SK-N-SH (cell line): ENCODE measurements around the gene COL23A1. TPM values are rescaled to one million over a fixed set of nuclear protein-coding genes. Genes with fewer than 3 reads are reported as not detected.

Experiments
- CTCF ChIA-PET: fragments of 300-600, 350-600 bp; formaldehyde crosslinking; extraction: SDS; loops from one replicate; lab custom pipeline; 2021; lab: Yijun Ruan, JAX
- POLR2A ChIA-PET: fragments of 350-600 bp; sonication (Branson Sonifier 250); formaldehyde crosslinking; extraction: SDS; loops from one replicate; lab custom pipeline; 2020; ENCODE audit warnings: antibody characterized with exemption, inconsistent platforms; lab: Yijun Ruan, JAX
- DNase-seq: peaks from one replicate; pipeline ENCODE4 v3.0.0; 2012
- H2AFZ ChIP-seq: fragments of 200-600 bp; sonication (generic); 2 replicates; pipeline ENCODE4 v1.8.1; 2016; ENCODE audit warnings: antibody characterized with exemption, mild to moderate bottlenecking, low read depth
- H3F3A ChIP-seq: fragments of 200-600 bp; sonication (generic); replicated peaks from 2 replicates; pipeline ENCODE3; 2016; ENCODE audit warnings: antibody characterized with exemption, mild to moderate bottlenecking; ENCODE audit not compliant: insufficient read depth
- H3K27ac ChIP-seq, 2 experiments: fragments of 200-500 bp in 1 of 2; fragments of 200-600 bp in 1 of 2; sonication (Bioruptor generic) in 1 of 2; sonication (generic), shearing (Covaris generic) in 1 of 2; 2 replicates each; pipeline versions ENCODE4 v1.5.1 to v1.6.1; 2014 to 2016; ENCODE audit warnings: low read depth in 2 of 2, inconsistent platforms in 1 of 2, low read length in 1 of 2, mild to moderate bottlenecking in 1 of 2, mixed read lengths in 1 of 2
- H3K27me3 ChIP-seq: fragments of 200-600 bp; sonication (generic), shearing (Covaris generic); 2 replicates; pipeline ENCODE4 v1.6.1; 2016; ENCODE audit warnings: mixed run types; ENCODE audit not compliant: insufficient read depth
- H3K36me3 ChIP-seq, 2 experiments: fragments of 200-500 bp in 1 of 2; fragments of 200-600 bp in 1 of 2; sonication (Bioruptor generic) in 1 of 2; sonication (generic) in 1 of 2; replicated peaks in 1 of 2; 2 replicates each; pipeline versions ENCODE3 to v1.5.1; 2014 to 2016; ENCODE audit warnings: low read length in 1 of 2, mild to moderate bottlenecking in 1 of 2; ENCODE audit not compliant: insufficient read depth in 2 of 2, control insufficient read depth in 1 of 2
- H3K4me1 ChIP-seq, 2 experiments: fragments of 200-500 bp in 1 of 2; fragments of 200-600 bp in 1 of 2; sonication (Bioruptor generic) in 1 of 2; sonication (generic), shearing (Covaris generic) in 1 of 2; 2 replicates each; pipeline versions ENCODE4 v1.5.1 to v1.6.1; 2014 to 2016; ENCODE audit warnings: low read depth in 1 of 2, low read length in 1 of 2, mixed run types in 1 of 2; ENCODE audit not compliant: insufficient read depth in 2 of 2, control insufficient read depth in 1 of 2
- H3K4me2 ChIP-seq: fragments of 200-600 bp; sonication (generic), shearing (Covaris generic); 2 replicates; pipeline ENCODE4 v1.6.1; 2017; ENCODE audit warnings: mixed run types
- H3K4me3 ChIP-seq, 2 experiments: fragments of 200-500 bp in 1 of 2; fragments of 200-600 bp in 1 of 2; sonication (Bioruptor generic) in 1 of 2; sonication (generic), shearing (Covaris generic) in 1 of 2; 2 replicates each; pipeline versions ENCODE4 v1.5.1 to v1.8.1; 2014 to 2016; ENCODE audit warnings: low read depth in 2 of 2, inconsistent platforms in 1 of 2, low read length in 1 of 2, mild to moderate bottlenecking in 1 of 2, mixed read lengths in 1 of 2, moderate library complexity in 1 of 2
- H3K79me2 ChIP-seq: fragments of 200-600 bp; sonication (generic); 2 replicates; pipeline ENCODE4 v1.8.1; 2017; ENCODE audit warnings: mild to moderate bottlenecking; ENCODE audit not compliant: insufficient read depth
- H3K9ac ChIP-seq: fragments of 200-600 bp; sonication (generic); 2 replicates; pipeline ENCODE4 v1.6.1; 2017; ENCODE audit warnings: mixed run types
- H3K9me2 ChIP-seq: fragments of 200-600 bp; sonication (generic); 2 replicates; pipeline ENCODE4 v1.6.1; 2017; ENCODE audit warnings: mixed run types
- H3K9me3 ChIP-seq: fragments of 200-600 bp; sonication (generic); 2 replicates; pipeline ENCODE4 v1.6.1; 2017; ENCODE audit warnings: mixed run types, mild to moderate bottlenecking, moderate library complexity
- H4K20me1 ChIP-seq: fragments of 200-600 bp; sonication (generic); 2 replicates; pipeline ENCODE4 v1.6.1; 2017; ENCODE audit warnings: mild to moderate bottlenecking, mixed run types; ENCODE audit not compliant: insufficient read depth
- CHD2 ChIP-seq: fragments of 150-350 bp; IDR thresholded peaks from 2 replicates; pipeline ENCODE4 v1.6.1; 2018; ENCODE audit warnings: low read length; ENCODE audit not compliant: partially characterized antibody
- EP300 ChIP-seq, 2 experiments: IDR thresholded peaks; 2 replicates each; pipeline versions ENCODE4 v1.4.0 to v1.6.1; 2012; ENCODE audit warnings: borderline replicate concordance in 1 of 2, low read depth in 1 of 2, low read length in 1 of 2
- FOSL2 ChIP-seq: IDR thresholded peaks from 2 replicates; pipeline ENCODE4 v1.4.0; 2012; ENCODE audit warnings: low read depth, mild to moderate bottlenecking, moderate library complexity, borderline replicate concordance
- FOXJ3 ChIP-seq: sonication (generic); formaldehyde crosslinking; IDR thresholded peaks from 2 replicates; pipeline ENCODE4 v1.5.1; 2020; ENCODE audit warnings: mild to moderate bottlenecking, missing genetic modification reagents
- FOXM1 ChIP-seq: IDR thresholded peaks from 2 replicates; pipeline ENCODE4 v1.4.0; 2012; ENCODE audit warnings: low read depth, mild to moderate bottlenecking
- GABPA ChIP-seq: IDR thresholded peaks from 2 replicates; pipeline ENCODE4 v1.4.0; 2012; ENCODE audit warnings: low read depth, mild to moderate bottlenecking
- GATA2 ChIP-seq: sonication (generic); formaldehyde crosslinking; IDR thresholded peaks from 2 replicates; pipeline ENCODE4 v1.5.0; 2020; ENCODE audit warnings: mild to moderate bottlenecking, missing genetic modification reagents
- MEF2A ChIP-seq: IDR thresholded peaks from 2 replicates; pipeline ENCODE4 v1.4.0; 2012; ENCODE audit warnings: low read depth, borderline replicate concordance
- NFIC ChIP-seq: IDR thresholded peaks from 2 replicates; pipeline ENCODE4 v1.4.0; 2012; ENCODE audit warnings: borderline replicate concordance
- POLR2AphosphoS5 ChIP-seq: IDR thresholded peaks from 2 replicates; pipeline ENCODE4 v1.6.1; 2012; ENCODE audit warnings: low read depth, low read length
- RAD21 ChIP-seq: IDR thresholded peaks from 2 replicates; pipeline ENCODE4 v1.6.1; 2012; ENCODE audit warnings: mild to moderate bottlenecking, low read length
- RXRA ChIP-seq: IDR thresholded peaks from 2 replicates; pipeline ENCODE4 v1.4.0; 2012; ENCODE audit warnings: low read depth, mild to moderate bottlenecking, borderline replicate concordance
- SIN3A ChIP-seq: IDR thresholded peaks from 2 replicates; pipeline ENCODE4 v1.6.1; 2012; ENCODE audit warnings: low read depth, mild to moderate bottlenecking, low read length, moderate library complexity, borderline replicate concordance
- TCF12 ChIP-seq: IDR thresholded peaks from 2 replicates; pipeline ENCODE4 v1.4.0; 2012
- TEAD4 ChIP-seq: IDR thresholded peaks from 2 replicates; pipeline ENCODE4 v1.4.0; 2012; ENCODE audit warnings: mild to moderate bottlenecking, borderline replicate concordance; ENCODE audit not compliant: insufficient read depth
- YY1 ChIP-seq: IDR thresholded peaks from 2 replicates; pipeline ENCODE4 v1.4.0; 2012; ENCODE audit warnings: low read depth, mild to moderate bottlenecking
- WGBS: methylation state at CpG from one replicate; pipeline ENCODE4 v1.1.6; 2017; ENCODE audit warnings: low lambda C conversion rate; 5-methylcytosine and 5-hydroxymethylcytosine counted together
- polyA plus RNA-seq, 3 experiments: library from polyadenylated mRNA; depleted of rRNA; stranded (reverse); fragments of >200 nt; gene quantifications; 2 replicates each; pipeline ENCODE4 v1.2.3, GENCODE V29; 2012
- TF ChIP-seq, protein P1 (sequence below): fragments of 200-600 bp; sonication (generic); IDR thresholded peaks from 2 replicates; pipeline ENCODE4 v1.6.1; 2017; ENCODE audit warnings: antibody characterized with exemption, mild to moderate bottlenecking, moderate library complexity
- TF ChIP-seq, protein P2 (sequence below): IDR thresholded peaks from 2 replicates; pipeline ENCODE4; 2012
- TF ChIP-seq, protein P3 (sequence below): IDR thresholded peaks from 2 replicates; pipeline ENCODE4 v1.4.0; 2012; ENCODE audit warnings: low read depth, borderline replicate concordance
- TF ChIP-seq, protein P4 (sequence below): IDR thresholded peaks from 2 replicates; pipeline ENCODE4 v1.4.0; 2012; ENCODE audit warnings: low read depth, borderline replicate concordance

COL23A1 gene
- polyA plus RNA-seq, 1 of the 3 experiments (the other 2 are of a cell fraction) = 0.10 TPM

DNA sequence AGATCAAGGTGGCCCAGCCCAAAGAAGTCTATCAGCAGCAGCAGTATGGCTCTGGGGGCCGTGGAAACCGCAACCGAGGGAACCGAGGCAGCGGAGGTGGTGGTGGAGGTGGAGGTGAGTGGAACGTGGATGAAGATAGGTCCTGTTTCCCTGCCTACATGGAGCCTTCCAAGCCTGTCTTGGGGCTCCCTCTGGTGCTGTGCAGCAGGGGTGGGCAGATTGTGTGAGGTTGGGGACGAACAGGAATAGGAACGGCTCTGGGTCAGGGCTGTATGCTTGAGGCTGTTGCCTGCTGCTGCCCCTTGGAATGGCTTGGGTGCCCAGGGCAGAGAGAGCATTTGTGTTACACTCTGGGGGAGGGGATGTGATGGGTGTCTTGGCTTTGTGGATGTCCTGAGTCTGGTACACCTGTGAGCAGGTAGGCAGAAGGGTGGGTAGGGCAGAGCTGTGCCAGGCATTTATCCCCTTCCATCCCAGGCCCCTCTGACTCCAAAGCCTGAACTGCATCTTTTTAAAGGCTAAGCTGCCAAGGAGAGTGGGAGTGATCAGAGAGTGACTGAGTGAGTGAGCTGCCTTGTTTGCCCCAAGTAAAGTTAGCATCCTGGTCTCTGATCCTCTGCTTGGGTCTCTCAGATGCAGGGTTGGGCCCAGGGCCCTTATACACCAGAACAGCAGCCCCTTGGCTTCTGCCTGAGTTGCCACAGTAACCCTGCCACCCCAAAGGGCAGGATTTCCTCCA is 380.7 kb downstream of the COL23A1 start:
- Histone ChIP-seq H3K36me3 (peaks cover 45 to 85% of the 10 kb centered on the region in 2 experiments), H4K20me1 (peaks cover 86% of the 10 kb centered on the region), H3K9me2 (no peaks in the 10 kb centered on the region), H3F3A (peaks cover 7% of the 10 kb centered on the region), H3K4me2 (no peak overlapping the region), H3K9ac (no peak overlapping the region), H3K4me3 (no peak overlapping the region), H3K9me3 (no peaks in the 10 kb centered on the region), H2AFZ (no peak overlapping the region), H3K27ac (no peak overlapping the region; a peak in 1 of 4 replicates), H3K4me1 (peaks cover 14 to 33% of the 10 kb centered on the region in 2 experiments), H3K27me3 (no peaks in the 10 kb centered on the region), H3K79me2 (peaks cover 82% of the 10 kb centered on the region)
- POLR2A ChIA-PET = no interaction called here
- CTCF ChIA-PET = interaction anchor here (0.6 to 0.9 kb wide), 2 partner anchors 20 to 25 kb away, joined by 3 read pairs; no protein-coding TSS in a partner anchor
- no peak for TF ChIP-seq TCF12
- no peak for TF ChIP-seq TEAD4
- no peak for TF ChIP-seq RAD21
- no peak for TF ChIP-seq GATA2 (CRISPR knock-in tag)
- TF ChIP-seq FOSL2 = no peak
- no peak for TF ChIP-seq GABPA
- TF ChIP-seq, protein P1, sequence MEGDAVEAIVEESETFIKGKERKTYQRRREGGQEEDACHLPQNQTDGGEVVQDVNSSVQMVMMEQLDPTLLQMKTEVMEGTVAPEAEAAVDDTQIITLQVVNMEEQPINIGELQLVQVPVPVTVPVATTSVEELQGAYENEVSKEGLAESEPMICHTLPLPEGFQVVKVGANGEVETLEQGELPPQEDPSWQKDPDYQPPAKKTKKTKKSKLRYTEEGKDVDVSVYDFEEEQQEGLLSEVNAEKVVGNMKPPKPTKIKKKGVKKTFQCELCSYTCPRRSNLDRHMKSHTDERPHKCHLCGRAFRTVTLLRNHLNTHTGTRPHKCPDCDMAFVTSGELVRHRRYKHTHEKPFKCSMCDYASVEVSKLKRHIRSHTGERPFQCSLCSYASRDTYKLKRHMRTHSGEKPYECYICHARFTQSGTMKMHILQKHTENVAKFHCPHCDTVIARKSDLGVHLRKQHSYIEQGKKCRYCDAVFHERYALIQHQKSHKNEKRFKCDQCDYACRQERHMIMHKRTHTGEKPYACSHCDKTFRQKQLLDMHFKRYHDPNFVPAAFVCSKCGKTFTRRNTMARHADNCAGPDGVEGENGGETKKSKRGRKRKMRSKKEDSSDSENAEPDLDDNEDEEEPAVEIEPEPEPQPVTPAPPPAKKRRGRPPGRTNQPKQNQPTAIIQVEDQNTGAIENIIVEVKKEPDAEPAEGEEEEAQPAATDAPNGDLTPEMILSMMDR = no peak
- TF ChIP-seq SIN3A = no peak
- no peak for TF ChIP-seq MEF2A
- no peak for TF ChIP-seq FOXJ3 (CRISPR knock-in tag)
- no peak for TF ChIP-seq POLR2AphosphoS5
- no peak for TF ChIP-seq YY1
- no peak for TF ChIP-seq NFIC
- TF ChIP-seq CHD2 = no peak
- no peak for TF ChIP-seq RXRA
- TF ChIP-seq, protein P2, sequence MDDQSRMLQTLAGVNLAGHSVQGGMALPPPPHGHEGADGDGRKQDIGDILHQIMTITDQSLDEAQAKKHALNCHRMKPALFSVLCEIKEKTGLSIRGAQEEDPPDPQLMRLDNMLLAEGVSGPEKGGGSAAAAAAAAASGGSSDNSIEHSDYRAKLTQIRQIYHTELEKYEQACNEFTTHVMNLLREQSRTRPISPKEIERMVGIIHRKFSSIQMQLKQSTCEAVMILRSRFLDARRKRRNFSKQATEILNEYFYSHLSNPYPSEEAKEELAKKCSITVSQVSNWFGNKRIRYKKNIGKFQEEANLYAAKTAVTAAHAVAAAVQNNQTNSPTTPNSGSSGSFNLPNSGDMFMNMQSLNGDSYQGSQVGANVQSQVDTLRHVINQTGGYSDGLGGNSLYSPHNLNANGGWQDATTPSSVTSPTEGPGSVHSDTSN = no peak
- TF ChIP-seq, protein P3, sequence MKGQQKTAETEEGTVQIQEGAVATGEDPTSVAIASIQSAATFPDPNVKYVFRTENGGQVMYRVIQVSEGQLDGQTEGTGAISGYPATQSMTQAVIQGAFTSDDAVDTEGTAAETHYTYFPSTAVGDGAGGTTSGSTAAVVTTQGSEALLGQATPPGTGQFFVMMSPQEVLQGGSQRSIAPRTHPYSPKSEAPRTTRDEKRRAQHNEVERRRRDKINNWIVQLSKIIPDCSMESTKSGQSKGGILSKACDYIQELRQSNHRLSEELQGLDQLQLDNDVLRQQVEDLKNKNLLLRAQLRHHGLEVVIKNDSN = no peak
- no peak for TF ChIP-seq EP300 (IDR thresholded peaks at IDR 0.05; ENCODE audit: borderline replicate concordance in 1 of 2, low read depth in 1 of 2, low read length in 1 of 2)
- TF ChIP-seq, protein P4, sequence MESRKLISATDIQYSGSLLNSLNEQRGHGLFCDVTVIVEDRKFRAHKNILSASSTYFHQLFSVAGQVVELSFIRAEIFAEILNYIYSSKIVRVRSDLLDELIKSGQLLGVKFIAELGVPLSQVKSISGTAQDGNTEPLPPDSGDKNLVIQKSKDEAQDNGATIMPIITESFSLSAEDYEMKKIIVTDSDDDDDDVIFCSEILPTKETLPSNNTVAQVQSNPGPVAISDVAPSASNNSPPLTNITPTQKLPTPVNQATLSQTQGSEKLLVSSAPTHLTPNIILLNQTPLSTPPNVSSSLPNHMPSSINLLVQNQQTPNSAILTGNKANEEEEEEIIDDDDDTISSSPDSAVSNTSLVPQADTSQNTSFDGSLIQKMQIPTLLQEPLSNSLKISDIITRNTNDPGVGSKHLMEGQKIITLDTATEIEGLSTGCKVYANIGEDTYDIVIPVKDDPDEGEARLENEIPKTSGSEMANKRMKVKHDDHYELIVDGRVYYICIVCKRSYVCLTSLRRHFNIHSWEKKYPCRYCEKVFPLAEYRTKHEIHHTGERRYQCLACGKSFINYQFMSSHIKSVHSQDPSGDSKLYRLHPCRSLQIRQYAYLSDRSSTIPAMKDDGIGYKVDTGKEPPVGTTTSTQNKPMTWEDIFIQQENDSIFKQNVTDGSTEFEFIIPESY = no peak
- TF ChIP-seq FOXM1 = no peak
- DNase-seq = no peak
- 97% methylated on average over 8 of the region's 8 CpGs for WGBS
